ENCODE data around the gene MAEA. TPM values are rescaled to one million over a fixed set of nuclear protein-coding genes. Genes with fewer than 3 reads are reported as not detected.
A peak's percentile ranks its signal among the peaks of the same experiment; 100 is the strongest.

The MAEA gene
- total RNA-seq, 4 donors from 2014 or later, result 66.2 to 140 (median 83.2) TPM

- peaks cover 0 to 27% (median 0%) of the 10 kb centered on the region in 4 donors for H3K4me1 ChIP-seq
- H3K36me3 ChIP-seq, result peaks cover 0 to 70% (median 11%) of the 10 kb centered on the region in 3 donors
- 80 to 85% methylated on average over 18 to 32 of the region's 36 CpGs for WGBS, 2 donors
- no peak for DNase-seq (ENCODE audit: low spot score in 2 of 2)
- no peaks in the 10 kb centered on the region for H3K9me3 ChIP-seq
- no peak for TF ChIP-seq EP300 (IDR thresholded peaks at IDR 0.05)
- no peak for TF ChIP-seq CTCF (IDR thresholded peaks at IDR 0.05)
- TF ChIP-seq POLR2A (IDR thresholded peaks at IDR 0.05), result no peak
- no peaks in the 10 kb centered on the region for H3K27me3 ChIP-seq
- no peak overlapping the region for H3K27ac ChIP-seq
- H3K4me3 ChIP-seq, result no peak overlapping the region
Observed at GRCh38 chr4:1354136-1354982, 64.7 kb downstream of the MAEA start.

- no peak for TF ChIP-seq POLR2A (IDR thresholded peaks at IDR 0.05)
- no peak for TF ChIP-seq CTCF (IDR thresholded peaks at IDR 0.05)
- TF ChIP-seq EP300 (IDR thresholded peaks at IDR 0.05), result no peak
- no peak for DNase-seq (ENCODE audit: low spot score in 2 of 2)
- Histone ChIP-seq H3K36me3 (peaks cover 0 to 64% (median 11%) of the 10 kb centered on the region in 3 donors), H3K4me3 (no peak overlapping the region), H3K27ac (no peak overlapping the region), H3K4me1 (peaks cover 0 to 27% (median 2%) of the 10 kb centered on the region in 4 donors), H3K9me3 (no peaks in the 10 kb centered on the region), H3K27me3 (no peaks in the 10 kb centered on the region)
- WGBS, 2 donors, result 88 to 90% methylated on average over 18 of the region's 18 CpGs
Observed at GRCh38 chr4:1354983-1355275, 65.2 kb downstream of the MAEA start.

GRCh38 chr4:1355378-1355777, 65.7 kb downstream of the MAEA start:
- H3K4me1 ChIP-seq, result peaks cover 0 to 29% (median 3%) of the 10 kb centered on the region in 4 donors
- H3K9me3 ChIP-seq, result no peaks in the 10 kb centered on the region
- WGBS, 2 donors, result 87 to 89% methylated on average over 13 to 14 of the region's 14 CpGs
- H3K36me3 ChIP-seq, result peaks cover 0 to 60% (median 11%) of the 10 kb centered on the region in 3 donors
- no peaks in the 10 kb centered on the region for H3K27me3 ChIP-seq
- H3K4me3 ChIP-seq, result no peak overlapping the region
- no peak overlapping the region for H3K27ac ChIP-seq
- TF ChIP-seq EP300 (IDR thresholded peaks at IDR 0.05), result no peak
- TF ChIP-seq CTCF (IDR thresholded peaks at IDR 0.05), result no peak
- no peak for TF ChIP-seq POLR2A (IDR thresholded peaks at IDR 0.05)
- DNase-seq (ENCODE audit: low spot score in 2 of 2), result no peak

DNA sequence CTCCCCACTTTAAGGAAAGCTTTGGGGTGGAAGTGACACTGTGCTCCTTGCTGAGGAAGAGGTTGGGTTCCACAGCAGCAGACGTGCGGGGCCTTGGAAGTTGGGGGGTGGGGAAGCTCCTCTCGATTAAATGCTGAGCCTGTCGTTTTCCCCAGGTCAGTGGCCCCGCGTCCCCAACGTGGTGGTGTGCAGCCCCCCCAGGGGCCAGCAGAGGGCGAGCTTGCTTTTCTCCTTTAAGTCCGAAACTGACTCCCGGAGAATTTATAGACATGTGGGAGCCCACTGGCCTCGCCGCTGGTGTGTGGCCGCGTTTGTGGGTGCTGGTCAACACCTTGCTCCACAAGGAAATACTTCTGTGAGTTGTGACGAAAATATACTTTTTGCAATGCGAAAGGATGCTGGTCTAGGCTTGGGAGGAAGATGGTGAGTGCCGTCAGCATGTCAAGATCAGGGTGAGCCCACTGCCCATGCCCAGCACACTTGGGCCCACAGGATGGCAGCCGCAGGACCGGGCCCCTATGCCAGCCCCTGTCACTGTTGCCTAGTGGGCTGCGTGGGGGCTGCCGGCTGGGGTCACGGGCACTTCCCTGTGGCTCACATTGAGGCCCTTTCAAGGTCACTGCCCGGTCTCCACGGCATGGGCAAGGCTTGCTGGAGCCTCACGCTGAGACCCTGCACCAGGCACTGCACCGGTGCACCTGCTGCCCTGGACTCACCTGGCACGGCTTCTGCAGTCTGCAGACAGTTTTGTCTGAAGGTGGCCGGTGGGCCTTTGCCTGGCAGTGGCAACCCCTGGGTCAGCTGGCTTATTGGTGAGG, 66.7 kb downstream of the MAEA start:
- H3K27me3 ChIP-seq, result no peaks in the 10 kb centered on the region
- DNase-seq (ENCODE audit: low spot score in 2 of 2), result peak in 1 of 2 donors; percentile 61
- H3K27ac ChIP-seq, result no peak overlapping the region
- no peak overlapping the region for H3K4me3 ChIP-seq
- TF ChIP-seq POLR2A (IDR thresholded peaks at IDR 0.05), result no peak
- peak; percentile 74 to 86 (median 80) for TF ChIP-seq CTCF (IDR thresholded peaks at IDR 0.05)
- no peaks in the 10 kb centered on the region for H3K9me3 ChIP-seq
- peaks cover 0 to 58% (median 11%) of the 10 kb centered on the region in 3 donors for H3K36me3 ChIP-seq
- WGBS, 2 donors, result 46 to 52% methylated on average over 23 to 28 of the region's 28 CpGs
- H3K4me1 ChIP-seq, result peaks cover 0 to 39% (median 5%) of the 10 kb centered on the region in 4 donors

Data from tibial nerve (tissue), 4 donors.